HG03378 (cell line): ENCODE measurements around the gene UCN3.
"Not testable (repeated sequence)": the region's sequence is repeated elsewhere in the genome, so short reads cannot be mapped to it uniquely, and the experiment has no call there.

ENCODE experiments used
- ATAC-seq: cut with Tn5 transposase; IDR thresholded peaks from one replicate; pipeline ENCODE4 v1.9.1; 2021; ENCODE audit warnings: mild to moderate bottlenecking, moderate library complexity; ENCODE audit not compliant: unreplicated experiment

The UCN3 gene

GRCh38 chr10:5365928-5366327 is 1.2 kb downstream of the UCN3 start:
- ATAC-seq = no peak

DNA sequence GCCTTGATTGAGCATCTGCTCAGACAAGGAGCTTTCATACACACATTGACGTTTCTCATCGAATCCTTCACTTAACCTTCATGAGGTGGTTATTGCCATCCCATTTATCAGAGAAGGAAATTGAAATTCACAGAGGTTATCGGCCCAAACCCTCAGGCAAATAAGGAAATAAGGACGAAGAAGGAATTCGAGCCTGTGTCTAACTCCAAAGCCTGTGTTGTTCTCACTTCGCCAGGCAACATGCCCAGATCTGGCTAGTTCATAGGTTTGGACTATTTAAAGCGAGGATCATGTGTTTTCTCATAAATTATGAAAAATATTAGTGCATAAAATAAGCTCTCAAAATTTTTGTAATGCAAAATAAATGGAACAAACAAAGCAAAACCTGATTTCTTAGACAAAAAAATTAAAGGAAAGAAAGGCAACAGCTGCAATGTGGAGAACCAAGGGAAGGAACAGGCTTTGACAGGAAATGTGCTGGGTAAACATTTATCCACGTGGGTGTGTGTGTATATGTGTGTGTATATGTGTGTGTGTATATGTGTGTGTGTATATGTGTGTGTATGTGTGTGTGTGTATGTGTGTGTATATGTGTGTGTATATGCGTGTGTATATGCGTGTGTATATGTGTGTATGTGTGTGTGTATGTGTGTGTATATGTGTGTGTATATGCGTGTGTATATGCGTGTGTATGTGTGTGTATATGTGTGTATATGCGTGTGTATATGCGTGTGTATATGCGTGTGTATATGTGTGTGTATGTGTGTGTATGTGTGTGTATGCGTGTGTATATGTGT is 4.8 kb downstream of the UCN3 start:
- ATAC-seq = no peak

DNA sequence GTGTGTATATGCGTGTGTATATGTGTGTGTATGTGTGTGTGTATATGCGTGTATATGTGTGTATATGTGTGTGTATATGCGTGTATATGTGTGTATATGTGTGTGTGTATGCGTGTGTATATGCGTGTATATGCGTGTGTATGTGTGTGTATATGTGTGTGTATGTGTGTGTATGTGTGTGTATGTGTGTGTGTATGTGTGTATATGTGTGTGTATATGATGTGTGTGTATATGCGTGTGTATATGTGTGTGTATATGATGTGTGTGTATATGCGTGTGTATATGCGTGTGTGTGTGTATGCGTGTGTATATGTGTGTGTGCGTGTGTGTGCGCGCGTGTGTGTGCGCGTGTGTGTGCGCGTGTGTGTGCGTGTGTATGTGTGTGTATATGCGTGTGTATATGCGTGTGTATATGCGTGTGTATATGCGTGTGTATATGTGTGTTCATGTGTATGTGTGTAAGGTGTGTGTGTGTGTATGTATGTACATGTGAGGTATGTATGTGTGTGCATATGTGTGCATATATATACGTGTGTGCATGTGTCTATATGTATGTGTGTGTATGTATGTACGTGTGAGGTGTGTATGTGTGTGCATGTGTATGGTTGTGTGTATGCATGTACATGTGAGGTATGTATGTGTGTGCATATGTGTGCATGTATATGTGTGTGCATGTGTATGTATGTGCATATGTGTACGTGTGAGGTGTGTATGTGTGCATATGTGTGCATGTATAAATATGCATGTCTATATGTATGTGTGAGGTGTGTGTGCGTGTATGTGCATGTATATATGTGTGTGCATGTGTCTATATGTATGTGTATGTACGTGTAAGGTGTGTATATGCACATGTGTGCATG is 6.0 kb downstream of the UCN3 start:
- no peak for ATAC-seq

- no peak for ATAC-seq
Measured at GRCh38 chr10:5373307-5373706, 8.5 kb downstream of the UCN3 start.

DNA sequence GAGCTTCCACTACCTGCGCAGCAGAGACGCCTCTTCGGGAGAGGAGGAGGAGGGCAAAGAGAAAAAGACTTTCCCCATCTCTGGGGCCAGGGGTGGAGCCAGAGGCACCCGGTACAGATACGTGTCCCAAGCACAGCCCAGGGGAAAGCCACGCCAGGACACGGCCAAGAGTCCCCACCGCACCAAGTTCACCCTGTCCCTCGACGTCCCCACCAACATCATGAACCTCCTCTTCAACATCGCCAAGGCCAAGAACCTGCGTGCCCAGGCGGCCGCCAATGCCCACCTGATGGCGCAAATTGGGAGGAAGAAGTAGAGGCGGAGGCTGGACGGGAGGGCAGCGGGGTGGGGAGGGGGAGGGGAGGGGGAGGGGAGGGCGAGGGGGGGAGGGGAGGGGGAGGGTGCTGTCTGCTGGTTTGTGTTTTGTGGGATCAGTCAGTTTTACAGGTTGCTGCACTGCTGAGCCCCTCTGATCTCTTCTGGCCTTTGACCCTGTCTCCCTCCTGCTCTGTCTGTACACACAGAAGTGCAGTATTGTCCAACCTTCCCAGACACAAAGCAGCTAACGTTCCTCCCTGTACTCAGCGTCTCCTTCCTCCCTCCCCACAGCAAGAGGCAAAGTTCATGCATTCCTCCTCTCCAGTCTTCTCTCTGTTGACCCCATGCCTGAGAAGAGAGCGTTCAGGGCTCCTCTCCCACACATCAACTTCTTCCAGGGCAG is 9.3 kb downstream of the UCN3 start:
- ATAC-seq = no peak

DNA sequence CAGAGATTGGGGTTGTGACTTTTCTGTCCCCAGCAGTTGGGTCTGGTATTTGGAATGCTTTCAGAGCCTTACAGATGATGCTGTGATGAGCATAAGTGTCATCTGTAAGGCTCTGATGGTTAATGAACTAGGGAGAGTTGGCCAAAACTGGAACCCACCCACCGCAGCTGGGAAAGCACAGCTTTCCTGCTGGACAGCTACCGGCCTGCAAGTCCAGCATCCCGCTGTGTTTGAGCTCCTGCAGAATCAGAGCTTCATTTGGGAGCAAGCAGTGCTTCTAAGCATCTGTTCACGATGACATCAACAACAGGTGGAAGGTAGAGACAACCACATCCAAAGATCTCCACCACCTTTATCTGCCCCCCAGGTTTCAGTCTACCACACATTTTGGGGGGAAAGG is 11.7 kb downstream of the UCN3 start:
- ATAC-seq = no peak

- not testable (repeated sequence) for ATAC-seq
Measured at GRCh38 chr10:5379202-5379601, 14.4 kb downstream of the UCN3 start.

- not testable (repeated sequence) for ATAC-seq
Measured at GRCh38 chr10:5380395-5380794, 15.6 kb downstream of the UCN3 start.

DNA sequence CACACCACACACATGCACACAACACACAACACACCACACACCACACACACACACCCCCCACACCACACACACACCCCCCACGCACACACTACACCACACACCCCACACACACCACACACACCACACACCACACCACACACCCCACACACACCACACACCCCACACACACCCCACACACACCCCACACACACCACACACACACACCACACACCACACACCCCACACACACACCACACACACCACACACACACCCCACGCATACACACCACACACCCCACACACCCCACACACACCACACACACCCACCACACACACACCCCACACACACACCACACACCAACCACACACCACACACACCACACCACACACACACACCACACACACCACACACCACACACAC is 16.4 kb downstream of the UCN3 start:
- ATAC-seq = no peak

GRCh38 chr10:5385224-5385623 is 20.5 kb downstream of the UCN3 start:
- no peak for ATAC-seq

GRCh38 chr10:5387169-5387568 is 22.4 kb downstream of the UCN3 start:
- ATAC-seq = no peak

- no peak for ATAC-seq
Measured at GRCh38 chr10:5390607-5391205, 25.9 kb downstream of the UCN3 start.

GRCh38 chr10:5391790-5392189 is 27.0 kb downstream of the UCN3 start:
- ATAC-seq = no peak

DNA sequence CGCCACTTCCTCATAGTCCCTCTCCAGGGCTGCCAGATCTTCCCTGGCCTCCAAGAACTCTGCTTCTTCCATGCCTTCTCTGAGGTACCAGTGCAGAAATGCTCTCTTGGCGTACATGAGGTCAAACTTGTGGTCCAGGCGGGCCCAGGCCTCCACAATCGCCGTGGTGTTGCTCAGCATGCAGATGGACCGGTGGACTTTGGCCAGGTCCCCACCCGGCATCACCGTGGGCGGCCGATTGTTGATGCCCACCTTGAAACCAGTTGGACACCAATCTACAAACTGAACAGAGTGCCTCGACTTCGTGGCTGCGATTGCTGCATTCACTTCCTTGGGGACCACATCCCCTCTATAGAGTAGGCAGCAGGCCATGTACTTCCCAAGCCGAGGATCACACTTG is 28.8 kb downstream of the UCN3 start:
- no peak for ATAC-seq

DNA sequence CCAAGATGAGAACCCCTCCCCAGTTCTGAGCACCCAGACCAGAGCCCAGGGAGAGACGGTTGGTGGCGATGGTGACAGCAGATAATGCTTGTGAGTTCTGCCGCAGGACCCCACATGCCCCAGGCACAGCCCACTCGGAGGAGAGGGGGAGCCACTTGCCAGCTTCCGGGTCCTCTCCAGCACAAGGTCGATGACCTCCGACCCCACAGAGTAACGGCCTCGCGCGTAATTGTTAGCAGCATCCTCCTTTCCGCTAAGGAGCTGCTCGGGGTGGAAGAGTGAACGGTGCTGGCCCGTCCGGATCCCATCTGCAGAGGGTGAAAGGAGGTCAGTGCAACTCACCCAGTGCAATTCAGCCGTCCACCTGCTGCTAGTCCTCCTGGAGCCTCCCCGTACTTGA is 30.4 kb downstream of the UCN3 start:
- no peak for ATAC-seq

DNA sequence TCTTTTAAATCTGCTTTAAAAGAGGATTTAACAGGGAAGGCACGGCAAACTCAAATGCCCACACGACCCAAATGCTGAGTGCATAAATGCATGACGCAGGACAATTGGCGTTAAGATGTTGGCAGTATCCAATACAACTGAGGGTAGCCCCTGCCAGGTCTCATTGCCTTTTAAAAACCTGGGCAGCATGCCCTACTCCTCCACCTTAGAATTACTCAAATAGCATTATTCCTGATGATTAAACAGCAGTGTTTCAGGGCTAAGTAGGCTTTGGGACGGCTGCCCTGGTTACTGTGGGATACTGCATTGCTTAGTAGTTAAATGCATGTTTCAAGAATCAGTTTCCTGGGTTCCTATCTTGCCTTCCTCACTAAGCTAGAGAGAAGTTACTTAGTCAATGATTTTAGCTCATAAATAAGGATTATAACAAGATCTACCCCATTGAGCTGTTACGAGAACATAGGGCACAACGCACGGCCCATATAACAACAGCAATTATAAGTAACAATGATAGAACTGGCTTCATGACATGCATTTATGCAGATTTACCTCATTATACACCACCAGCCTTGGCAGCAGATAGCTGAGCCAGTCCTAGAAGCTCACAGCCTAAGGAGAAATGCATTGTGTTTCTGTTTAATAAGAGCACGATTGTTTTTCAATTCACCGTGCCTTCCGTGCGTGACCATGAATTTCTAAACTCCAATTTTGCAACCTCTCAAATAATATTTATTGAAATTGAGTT is 32.0 kb downstream of the UCN3 start:
- ATAC-seq = no peak

GRCh38 chr10:5399332-5399731 is 34.6 kb downstream of the UCN3 start:
- no peak for ATAC-seq

DNA sequence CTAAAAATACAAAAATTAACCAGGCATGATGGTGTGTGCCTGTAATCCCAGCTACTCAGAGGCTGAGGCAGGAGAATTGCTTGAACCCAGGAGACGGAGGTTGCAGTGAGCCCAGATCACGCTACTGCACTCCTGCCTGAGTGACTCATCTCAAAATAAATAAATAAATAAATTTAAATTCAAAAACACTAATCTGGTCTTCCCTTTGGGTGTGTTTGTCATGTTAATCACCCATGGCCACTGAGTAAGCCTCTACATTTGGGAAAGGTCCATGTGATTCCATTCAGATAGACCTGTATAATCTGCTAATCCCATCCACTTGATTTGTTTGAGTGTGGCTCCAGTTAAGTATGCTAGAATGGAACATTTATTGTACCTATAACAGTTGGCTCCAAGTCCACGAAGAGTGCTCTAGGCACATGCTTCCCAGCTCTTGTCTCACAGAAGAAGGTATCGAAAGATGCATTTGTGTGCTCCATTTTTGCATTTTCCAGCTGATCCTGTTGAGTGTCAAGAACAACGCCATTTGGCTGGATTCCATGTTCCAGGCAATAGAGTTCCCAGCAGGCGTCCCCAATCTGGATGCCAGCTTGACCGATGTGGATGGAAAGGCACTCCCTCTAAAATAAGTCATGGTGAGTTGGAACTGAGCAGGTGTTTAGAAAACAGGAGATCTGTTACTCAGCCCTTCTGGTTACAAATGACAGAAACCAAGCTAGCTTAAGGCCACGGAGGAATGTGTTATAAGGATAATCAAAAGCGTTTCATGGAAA is 35.9 kb downstream of the UCN3 start:
- no peak for ATAC-seq

- no peak for ATAC-seq
Measured at GRCh38 chr10:5402798-5403197, 38.0 kb downstream of the UCN3 start.
